ENCODE results near the gene LRRC4. TPM values are rescaled to one million over a fixed set of nuclear protein-coding genes. Genes with fewer than 3 reads are reported as not detected.

LRRC4 gene
- total RNA-seq, 6 donors from 2014 or later: 3.9 to 23.3 (median 11.1) TPM

GRCh38 chr7:128017460-128017859, 13.8 kb downstream of the LRRC4 start:
- peak overlapping the region in 3 of 4 donors; percentile 11 to 40 (median 36) for H3K27ac ChIP-seq
- WGBS, 2 donors: 38 to 76% methylated on average over 6 of the region's 6 CpGs
- no peaks in the 10 kb centered on the region for H3K9me3 ChIP-seq
- DNase-seq (peak in 1 of 2 donors; percentile 65), ATAC-seq (ENCODE audit: low FRiP score in 2 of 2) (peak in 1 of 2 donors; percentile 11)
- H3K4me3 ChIP-seq: no peak overlapping the region
- H3K27me3 ChIP-seq: no peaks in the 10 kb centered on the region
- H3K36me3 ChIP-seq: peaks cover 0 to 4% (median 0%) of the 10 kb centered on the region in 4 donors
- TF ChIP-seq POLR2A (IDR thresholded peaks at IDR 0.05) (no peak), POLR2AphosphoS5 (IDR thresholded peaks at IDR 0.05) (no peak), EP300 (IDR thresholded peaks at IDR 0.05) (no peak), CTCF (IDR thresholded peaks at IDR 0.05) (peak in 2 of 6 experiments; percentile 11 to 25)
- H3K4me1 ChIP-seq: peaks cover 28 to 55% (median 46%) of the 10 kb centered on the region in 4 donors

- no peak for TF ChIP-seq CTCF (IDR thresholded peaks at IDR 0.05)
- peak in 1 of 2 donors; percentile 44 for TF ChIP-seq POLR2AphosphoS5 (IDR thresholded peaks at IDR 0.05)
- Histone ChIP-seq H3K36me3 (no peaks in the 10 kb centered on the region), H3K4me1 (peaks cover 31 to 57% (median 49%) of the 10 kb centered on the region in 4 donors), H3K4me3 (no peak overlapping the region), H3K27ac (no peak overlapping the region), H3K27me3 (no peaks in the 10 kb centered on the region), H3K9me3 (no peaks in the 10 kb centered on the region)
- ATAC-seq (ENCODE audit: low FRiP score in 2 of 2) (no peak), DNase-seq (no peak)
- 85 to 93% methylated on average over 4 of the region's 4 CpGs for WGBS, 2 donors
These were observed 16.4 kb downstream of the LRRC4 start for GRCh38 chr7:128014811-128015210.

GRCh38 chr7:128011131-128011661, 20.0 kb downstream of the LRRC4 start:
- DNase-seq (no peak), ATAC-seq (ENCODE audit: low FRiP score in 2 of 2) (no peak)
- Histone ChIP-seq H3K4me1 (peaks cover 11 to 41% (median 30%) of the 10 kb centered on the region in 4 donors), H3K27me3 (no peaks in the 10 kb centered on the region), H3K4me3 (no peak overlapping the region), H3K36me3 (peaks cover 0 to 3% (median 0%) of the 10 kb centered on the region in 4 donors), H3K27ac (no peak overlapping the region), H3K9me3 (no peaks in the 10 kb centered on the region)
- TF ChIP-seq CTCF (IDR thresholded peaks at IDR 0.05) (no peak), POLR2A (IDR thresholded peaks at IDR 0.05) (no peak), POLR2AphosphoS5 (IDR thresholded peaks at IDR 0.05) (no peak), EP300 (IDR thresholded peaks at IDR 0.05) (no peak)
- 40 to 57% methylated on average over 2 of the region's 2 CpGs for WGBS, 2 donors

- Histone ChIP-seq H3K4me3 (no peak overlapping the region), H3K27me3 (no peaks in the 10 kb centered on the region), H3K36me3 (peaks cover 0 to 3% (median 0%) of the 10 kb centered on the region in 4 donors), H3K27ac (no peak overlapping the region), H3K4me1 (peaks cover 11 to 42% (median 30%) of the 10 kb centered on the region in 4 donors), H3K9me3 (no peaks in the 10 kb centered on the region)
- TF ChIP-seq EP300 (IDR thresholded peaks at IDR 0.05) (no peak), CTCF (IDR thresholded peaks at IDR 0.05) (peak in 1 of 6 experiments; percentile 8)
- ATAC-seq (ENCODE audit: low FRiP score in 2 of 2): no peak
- no peak for DNase-seq
- WGBS, 2 donors: 87 to 89% methylated on average over 7 of the region's 7 CpGs
These were observed 20.7 kb downstream of the LRRC4 start for GRCh38 chr7:128010391-128011127.

All from upper lobe of left lung (tissue), 6 donors.